ENCODE measurements around the gene MAP4K3.

MAP4K3 gene

DNA sequence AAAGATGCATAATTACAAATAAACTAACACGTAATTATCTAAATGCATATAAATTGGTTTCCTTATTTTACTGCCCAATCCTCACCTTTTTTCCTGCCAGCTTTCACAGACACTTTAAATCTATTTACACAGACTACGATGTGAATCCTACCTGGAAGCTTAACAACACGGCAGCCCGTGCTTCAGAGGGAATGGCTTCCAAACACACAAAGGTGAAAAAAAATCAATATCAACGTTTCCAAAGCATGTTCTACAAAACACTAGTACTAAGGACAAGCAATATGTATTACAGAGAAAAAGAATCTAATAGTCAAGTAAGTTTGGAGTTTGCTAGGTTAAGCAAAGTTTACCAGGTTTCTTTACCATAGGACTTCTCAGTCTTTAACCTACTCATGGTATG lies 4.4 kb downstream of the MAP4K3 start:
- DNase-seq (ENCODE audit: low spot score) = no peak
- TF ChIP-seq CTCF (IDR thresholded peaks at IDR 0.05; ENCODE audit: extremely low read depth, missing control alignments) = no peak

DNA sequence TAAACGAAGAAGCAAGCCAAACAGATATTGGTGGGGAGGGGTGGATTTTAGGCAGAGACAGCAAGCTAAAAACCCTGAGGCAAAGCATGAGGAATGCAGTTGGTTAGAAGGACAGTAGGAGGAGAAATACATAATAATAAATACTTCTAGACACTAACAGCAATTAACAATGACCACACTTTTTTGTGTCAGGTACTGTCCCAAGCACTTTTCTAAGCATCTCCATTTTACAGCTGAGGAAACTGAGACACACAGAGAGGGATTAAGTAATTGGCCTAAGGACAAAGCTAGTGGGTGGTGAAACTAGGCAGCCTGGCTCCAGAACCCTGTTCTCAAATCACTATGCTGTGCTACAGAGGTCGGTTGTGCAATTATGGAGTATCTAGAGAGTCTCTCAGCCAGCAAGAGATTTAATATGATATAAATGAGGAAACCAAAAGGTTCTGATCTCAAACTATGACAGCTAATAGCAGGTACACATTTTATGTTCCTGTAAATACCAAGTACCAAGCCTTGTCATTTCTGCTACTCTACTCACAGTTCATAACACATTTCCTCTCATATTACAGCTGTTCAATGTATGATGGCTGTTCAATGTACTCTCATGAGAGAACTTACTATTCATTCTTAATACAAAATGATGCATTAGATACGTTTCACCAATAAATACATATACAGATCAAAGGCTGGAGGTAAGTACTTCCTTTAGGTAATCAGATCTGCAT lies 5.3 kb downstream of the MAP4K3 start:
- no peak for DNase-seq (ENCODE audit: low spot score)
- TF ChIP-seq CTCF (IDR thresholded peaks at IDR 0.05; ENCODE audit: extremely low read depth, missing control alignments) = no peak

DNA sequence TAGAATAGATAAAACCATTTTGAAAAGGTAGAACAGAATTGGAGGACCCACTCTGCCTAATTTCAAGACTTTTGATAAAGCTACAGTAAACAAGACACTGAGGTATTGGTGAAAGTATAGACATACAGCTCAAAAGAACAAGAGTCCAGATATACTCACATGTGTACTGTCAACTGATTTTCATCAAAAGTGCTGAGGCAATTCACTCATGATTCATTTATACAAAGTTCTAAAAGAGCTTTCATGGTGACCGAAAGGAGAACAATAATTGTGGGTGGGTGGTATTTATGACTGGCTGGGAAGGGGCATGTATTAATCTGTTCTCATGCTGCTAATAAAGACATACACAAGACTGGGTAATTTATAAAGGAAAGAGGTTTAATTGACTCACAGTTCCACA lies 7.3 kb downstream of the MAP4K3 start:
- no peak for TF ChIP-seq CTCF (IDR thresholded peaks at IDR 0.05; ENCODE audit: extremely low read depth, missing control alignments)
- no peak for DNase-seq (ENCODE audit: low spot score)

- TF ChIP-seq CTCF (IDR thresholded peaks at IDR 0.05; ENCODE audit: extremely low read depth, missing control alignments) = no peak
- no peak for DNase-seq (ENCODE audit: low spot score)
Measured at GRCh38 chr2:39424951-39425350, 12.1 kb downstream of the MAP4K3 start.

GRCh38 chr2:39422700-39423099 lies 14.4 kb downstream of the MAP4K3 start:
- no peak for TF ChIP-seq CTCF (IDR thresholded peaks at IDR 0.05; ENCODE audit: extremely low read depth, missing control alignments)
- DNase-seq (ENCODE audit: low spot score) = no peak

- DNase-seq (ENCODE audit: low spot score) = no peak
- TF ChIP-seq CTCF (IDR thresholded peaks at IDR 0.05; ENCODE audit: extremely low read depth, missing control alignments) = no peak
Measured at GRCh38 chr2:39421354-39421753, 15.7 kb downstream of the MAP4K3 start.

DNA sequence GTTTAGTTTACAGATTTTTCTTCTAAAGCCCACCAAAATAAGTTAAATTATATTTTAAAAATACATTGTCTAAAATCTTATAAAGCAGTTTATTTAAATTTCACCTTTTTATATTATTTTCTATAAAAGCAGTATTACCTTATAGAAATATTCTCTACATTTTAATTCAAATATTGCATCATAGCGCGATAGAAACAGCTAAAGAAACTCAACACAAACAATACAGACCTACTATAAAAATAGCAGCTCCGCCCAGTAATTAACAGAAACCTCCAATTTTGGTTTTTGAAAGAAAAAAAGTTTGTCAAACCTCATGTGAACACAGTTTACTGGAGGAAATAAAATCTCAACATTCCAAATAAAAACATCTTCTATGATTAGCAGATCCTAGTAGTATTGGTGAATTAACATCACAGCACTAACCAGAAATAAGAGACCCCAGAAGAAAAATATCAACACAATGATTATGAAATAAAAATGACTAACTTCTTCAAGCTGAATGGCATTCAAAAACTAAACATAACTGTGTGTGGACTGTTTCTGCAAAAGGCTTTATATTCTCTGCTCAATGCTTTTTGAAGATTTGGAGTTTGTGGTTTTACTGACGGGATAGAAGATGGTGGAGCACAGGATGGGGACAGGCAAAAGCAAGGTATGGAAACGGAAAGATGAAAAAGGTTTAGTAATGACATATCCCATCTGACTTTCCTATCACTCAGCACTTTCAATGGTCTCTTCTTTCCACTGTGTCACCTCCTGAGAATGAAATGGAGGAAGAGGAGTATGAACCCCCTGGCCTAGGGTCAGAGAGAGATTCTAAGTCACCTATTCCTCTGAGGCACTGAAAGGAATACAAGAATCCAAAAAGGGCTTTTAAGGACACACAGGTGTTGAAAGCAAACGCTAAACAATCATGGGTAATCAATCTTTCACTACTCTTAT lies 17.5 kb downstream of the MAP4K3 start:
- no peak for TF ChIP-seq CTCF (IDR thresholded peaks at IDR 0.05; ENCODE audit: extremely low read depth, missing control alignments)
- no peak for DNase-seq (ENCODE audit: low spot score)

Data from GM20000 (cell line).